BE2C (cell line): Measurements from ENCODE around the gene NNAT.
"Not testable (repeated sequence)": the region's sequence is repeated elsewhere in the genome, so short reads cannot be mapped to it uniquely, and the experiment has no call there.

Source experiments
- DNase-seq: peaks from one replicate; pipeline ENCODE4 v3.0.0-alpha.2; 2020
- H3K27me3 ChIP-seq: fragments of 250-450 bp; sonication (Bioruptor Pico); 2 replicates; pipeline ENCODE4 v1.5.1; 2020; ENCODE audit warnings: mild to moderate bottlenecking
- H3K36me3 ChIP-seq: fragments of 250-450 bp; sonication (Bioruptor Pico); 2 replicates; pipeline ENCODE4 v1.5.1; 2020; ENCODE audit warnings: mild to moderate bottlenecking
- H3K4me1 ChIP-seq: fragments of 250-450 bp; sonication (Bioruptor Pico); 2 replicates; pipeline ENCODE4 v1.5.1; 2020
- H3K4me3 ChIP-seq: 2 replicates; pipeline ENCODE4 v1.5.1; 2011; ENCODE audit warnings: low read depth, low read length
- H3K9me3 ChIP-seq: fragments of 250-450 bp; sonication (Bioruptor Pico); 2 replicates; pipeline ENCODE4 v1.5.1; 2020
- TF ChIP-seq, protein P1 (sequence below): IDR thresholded peaks from 2 replicates; pipeline ENCODE4 v1.5.1; 2012; ENCODE audit warnings: mild to moderate bottlenecking, low read depth, low read length

The NNAT gene

DNA sequence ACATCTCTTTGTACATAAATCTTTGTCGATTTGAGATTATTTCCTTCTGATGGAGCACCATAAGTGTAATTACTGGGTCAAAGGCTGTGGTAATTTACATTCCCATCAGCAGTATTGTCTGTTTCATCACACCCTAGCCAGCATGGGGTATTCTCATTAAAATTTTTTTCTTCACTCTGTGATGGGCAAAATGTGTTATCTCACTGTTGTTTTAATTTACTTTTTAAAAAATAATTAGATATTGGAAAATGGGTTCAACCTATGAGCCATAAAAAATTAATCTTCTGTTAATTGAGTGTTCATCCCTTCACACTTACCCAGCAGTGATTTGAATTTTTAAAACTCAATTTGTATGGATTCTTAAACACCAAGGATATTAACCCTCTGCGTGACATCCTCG lies 44.0 kb upstream of the NNAT start:
- H3K4me1 ChIP-seq, result peaks cover 6% of the 10 kb centered on the region; the same call in 1 of the 2 replicates
- no peak overlapping the region for H3K4me3 ChIP-seq
- H3K9me3 ChIP-seq, result no peaks in the 10 kb centered on the region; the same call in 1 of the 2 replicates
- TF ChIP-seq, protein P1, sequence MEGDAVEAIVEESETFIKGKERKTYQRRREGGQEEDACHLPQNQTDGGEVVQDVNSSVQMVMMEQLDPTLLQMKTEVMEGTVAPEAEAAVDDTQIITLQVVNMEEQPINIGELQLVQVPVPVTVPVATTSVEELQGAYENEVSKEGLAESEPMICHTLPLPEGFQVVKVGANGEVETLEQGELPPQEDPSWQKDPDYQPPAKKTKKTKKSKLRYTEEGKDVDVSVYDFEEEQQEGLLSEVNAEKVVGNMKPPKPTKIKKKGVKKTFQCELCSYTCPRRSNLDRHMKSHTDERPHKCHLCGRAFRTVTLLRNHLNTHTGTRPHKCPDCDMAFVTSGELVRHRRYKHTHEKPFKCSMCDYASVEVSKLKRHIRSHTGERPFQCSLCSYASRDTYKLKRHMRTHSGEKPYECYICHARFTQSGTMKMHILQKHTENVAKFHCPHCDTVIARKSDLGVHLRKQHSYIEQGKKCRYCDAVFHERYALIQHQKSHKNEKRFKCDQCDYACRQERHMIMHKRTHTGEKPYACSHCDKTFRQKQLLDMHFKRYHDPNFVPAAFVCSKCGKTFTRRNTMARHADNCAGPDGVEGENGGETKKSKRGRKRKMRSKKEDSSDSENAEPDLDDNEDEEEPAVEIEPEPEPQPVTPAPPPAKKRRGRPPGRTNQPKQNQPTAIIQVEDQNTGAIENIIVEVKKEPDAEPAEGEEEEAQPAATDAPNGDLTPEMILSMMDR, result no peak
- H3K36me3 ChIP-seq, result no peaks in the 10 kb centered on the region
- DNase-seq, result no peak
- H3K27me3 ChIP-seq, result peaks cover 10% of the 10 kb centered on the region

DNA sequence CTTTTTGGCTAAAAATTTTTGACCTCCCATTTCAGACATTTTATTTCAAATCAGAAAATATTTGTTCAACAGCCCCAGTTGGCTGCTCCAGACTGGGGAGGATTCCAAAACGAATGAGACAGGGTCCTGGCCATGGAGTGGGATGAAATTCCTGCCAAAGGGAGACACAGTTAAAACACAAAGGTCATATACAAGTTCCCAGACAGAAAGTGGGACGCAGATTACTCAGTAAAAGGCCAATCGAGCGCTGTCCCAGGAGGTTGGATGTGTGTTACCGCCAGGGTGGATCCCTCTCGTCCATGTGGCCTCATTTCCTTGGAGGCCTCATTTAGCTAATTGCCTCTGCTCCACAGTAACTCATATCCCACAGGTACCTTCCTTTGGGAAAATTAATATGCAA lies 41.8 kb upstream of the NNAT start:
- no peaks in the 10 kb centered on the region; the same call in 1 of the 2 replicates for H3K9me3 ChIP-seq
- TF ChIP-seq, protein P1, result no peak
- peaks cover 6% of the 10 kb centered on the region; the same call in 1 of the 2 replicates for H3K4me1 ChIP-seq
- no peaks in the 10 kb centered on the region for H3K36me3 ChIP-seq
- no peak for DNase-seq
- H3K4me3 ChIP-seq, result no peak overlapping the region
- H3K27me3 ChIP-seq, result peaks cover 10% of the 10 kb centered on the region

DNA sequence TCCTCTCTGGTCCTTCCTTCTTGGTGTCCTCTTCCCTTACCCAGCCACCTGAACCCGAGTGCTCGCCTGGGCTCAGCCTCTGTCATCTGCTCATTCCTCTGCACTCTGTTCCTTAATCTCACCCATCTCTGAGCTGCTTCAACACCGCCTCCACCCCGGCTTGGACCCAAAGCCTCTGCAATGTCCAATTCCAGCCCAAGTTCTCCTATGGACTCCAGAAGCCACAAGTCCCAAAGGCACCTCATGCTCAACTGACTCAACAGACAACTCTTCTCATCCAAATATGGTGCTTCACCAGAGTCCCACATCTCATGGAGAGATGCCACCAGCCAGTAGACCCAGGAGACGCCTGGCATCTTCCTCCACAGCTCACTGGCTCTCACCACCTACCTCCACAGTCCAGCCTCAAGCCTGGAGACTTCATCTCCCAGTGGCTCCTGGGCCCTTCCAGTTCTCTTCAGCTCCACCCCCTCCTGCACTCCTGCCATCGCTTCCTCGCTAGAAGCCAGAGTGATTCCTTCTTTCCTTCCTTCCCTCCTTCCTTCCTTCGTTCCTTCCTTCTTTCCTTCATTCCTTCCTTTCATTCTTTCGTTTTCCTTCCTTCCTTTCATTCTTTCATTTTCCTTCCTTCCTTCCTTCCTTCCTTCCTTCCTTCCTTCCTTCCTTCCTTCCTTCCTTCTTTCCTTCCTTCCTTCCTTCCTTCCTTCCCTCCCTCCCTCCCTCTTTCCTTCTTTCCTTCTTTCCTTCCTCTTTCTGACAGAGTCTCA lies 40.9 kb upstream of the NNAT start:
- DNase-seq, result no peak
- Histone ChIP-seq H3K9me3 (no peaks in the 10 kb centered on the region; the same call in 1 of the 2 replicates), H3K4me1 (peaks cover 4% of the 10 kb centered on the region; the same call in 1 of the 2 replicates), H3K4me3 (no peak overlapping the region), H3K27me3 (peaks cover 10% of the 10 kb centered on the region), H3K36me3 (no peaks in the 10 kb centered on the region)
- TF ChIP-seq, protein P1, result no peak

DNA sequence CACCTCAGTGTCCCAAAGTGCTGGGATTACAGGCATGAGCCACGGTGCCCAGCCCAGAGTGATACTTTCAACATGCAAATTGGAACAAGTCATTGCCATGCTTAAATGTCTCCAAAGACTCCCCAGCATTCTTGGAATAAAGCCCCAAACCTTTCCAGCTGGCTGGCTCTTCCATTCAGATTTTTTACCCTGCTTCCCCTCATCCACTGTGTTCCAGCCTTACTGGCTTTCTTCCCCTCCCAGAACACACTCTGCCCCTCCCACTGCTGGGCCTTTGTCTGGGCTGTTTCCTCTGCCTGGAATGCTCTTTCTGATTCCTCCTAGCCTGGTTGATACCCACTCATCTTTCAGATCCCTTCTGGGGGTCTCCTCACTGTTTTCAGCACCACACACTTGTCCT lies 40.1 kb upstream of the NNAT start:
- TF ChIP-seq, protein P1, result no peak
- Histone ChIP-seq H3K4me3 (no peak overlapping the region), H3K9me3 (no peaks in the 10 kb centered on the region), H3K36me3 (no peaks in the 10 kb centered on the region), H3K4me1 (no peaks in the 10 kb centered on the region), H3K27me3 (peaks cover 10% of the 10 kb centered on the region)
- no peak for DNase-seq

DNA sequence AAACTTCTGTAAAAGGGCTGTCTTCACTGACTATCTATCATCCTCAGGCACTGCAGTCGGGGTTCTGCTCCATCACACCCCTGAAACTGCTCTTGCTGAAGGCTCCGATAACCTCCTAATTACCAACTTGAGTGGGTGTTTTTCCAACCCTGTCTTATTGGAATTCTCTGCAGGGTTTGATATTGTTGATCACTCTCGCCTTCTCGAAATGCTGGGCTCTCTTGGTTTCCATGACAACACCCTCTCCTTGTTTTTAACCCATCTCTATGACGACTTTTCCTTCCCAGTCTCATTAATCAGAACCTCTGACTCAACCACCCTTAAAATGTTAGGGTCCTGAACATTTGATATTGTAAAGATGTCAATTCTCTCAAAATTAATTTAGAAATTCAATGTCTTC lies 39.4 kb upstream of the NNAT start:
- peaks cover 6% of the 10 kb centered on the region; the same call in 1 of the 2 replicates for H3K27me3 ChIP-seq
- H3K9me3 ChIP-seq, result no peaks in the 10 kb centered on the region
- DNase-seq, result no peak
- H3K4me3 ChIP-seq, result no peak overlapping the region
- no peaks in the 10 kb centered on the region for H3K4me1 ChIP-seq
- TF ChIP-seq, protein P1, result no peak
- no peaks in the 10 kb centered on the region for H3K36me3 ChIP-seq

DNA sequence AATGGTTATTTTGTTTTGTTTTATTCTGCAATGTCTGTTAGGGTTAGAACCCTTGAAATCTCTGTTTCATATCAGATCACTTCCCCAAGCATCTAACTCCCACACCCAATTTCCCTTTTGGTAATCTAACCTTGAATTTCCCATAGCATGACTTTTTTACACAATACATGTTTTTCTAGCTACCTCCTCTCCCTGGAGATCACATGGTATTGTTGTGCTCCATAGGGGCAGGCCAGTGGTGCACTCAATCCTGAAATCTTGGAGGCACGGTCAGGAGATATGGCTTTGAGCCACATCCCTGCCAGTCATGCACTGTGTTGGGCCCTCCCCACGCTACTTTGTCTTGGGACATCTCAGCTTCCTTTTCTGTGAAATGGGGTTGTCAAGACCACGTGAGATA lies 36.7 kb upstream of the NNAT start:
- DNase-seq, result no peak
- H3K4me3 ChIP-seq, result no peak overlapping the region
- H3K9me3 ChIP-seq, result no peaks in the 10 kb centered on the region
- TF ChIP-seq, protein P1, result no peak
- H3K4me1 ChIP-seq, result no peaks in the 10 kb centered on the region
- H3K27me3 ChIP-seq, result no peaks in the 10 kb centered on the region
- H3K36me3 ChIP-seq, result no peaks in the 10 kb centered on the region

DNA sequence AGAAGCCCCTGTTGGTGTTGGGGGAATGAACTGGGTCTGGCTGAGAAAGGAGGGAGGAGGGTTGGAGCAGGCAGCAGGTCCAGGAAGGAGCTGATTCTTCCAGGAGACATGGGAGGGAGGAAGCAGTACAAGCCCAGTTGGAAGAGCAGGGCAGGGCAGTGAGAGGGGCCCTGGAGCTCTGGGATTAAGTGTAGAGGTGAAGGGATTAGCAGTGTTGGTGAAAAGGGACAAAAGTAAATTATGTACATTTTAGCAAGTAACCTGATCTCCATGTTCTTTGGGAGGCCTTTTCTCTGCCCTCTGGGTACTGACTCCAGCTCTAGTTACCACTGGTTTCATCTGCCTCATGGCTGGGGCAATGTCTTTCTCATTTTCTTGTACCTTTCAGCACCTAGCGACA lies 34.8 kb upstream of the NNAT start:
- H3K36me3 ChIP-seq, H3K27me3 ChIP-seq, H3K4me3 ChIP-seq, H3K4me1 ChIP-seq, H3K9me3 ChIP-seq, DNase-seq: not testable (repeated sequence)
